ENCODE data around the gene MATR3.

MATR3 gene

GRCh38 chr5:139273322-139273571 is 20.3 kb upstream of the MATR3 start:
- no peak for DNase-seq

GRCh38 chr5:139273572-139274289 is 19.8 kb upstream of the MATR3 start:
- peak; percentile 74 for DNase-seq

- DNase-seq = no peak
Observed at GRCh38 chr5:139275536-139275935, 18.0 kb upstream of the MATR3 start.

GRCh38 chr5:139275956-139276355 is 17.6 kb upstream of the MATR3 start:
- no peak for DNase-seq

GRCh38 chr5:139276426-139276825 is 17.1 kb upstream of the MATR3 start:
- DNase-seq = no peak

DNA sequence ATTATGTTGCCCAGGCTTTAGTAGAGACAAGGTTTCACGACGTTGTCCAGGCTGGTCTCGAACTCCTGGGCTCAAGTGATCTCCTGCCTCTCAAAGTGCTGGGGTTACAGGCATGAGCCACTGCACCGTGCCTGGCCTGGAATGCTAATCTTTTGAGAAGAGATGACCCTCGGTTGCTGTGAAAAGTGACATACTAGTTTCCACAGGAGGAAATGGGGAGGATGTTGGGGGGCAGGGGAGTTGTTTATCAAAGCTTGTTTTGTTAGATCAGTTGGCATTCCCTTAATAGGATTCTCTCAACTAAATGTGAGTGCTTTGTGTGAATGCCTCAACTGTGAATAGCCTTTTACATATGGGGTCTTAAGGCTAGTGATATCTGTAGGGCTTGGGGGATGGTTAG is 16.4 kb upstream of the MATR3 start:
- no peak for DNase-seq

GRCh38 chr5:139278540-139279274 is 14.8 kb upstream of the MATR3 start:
- no peak for DNase-seq

DNA sequence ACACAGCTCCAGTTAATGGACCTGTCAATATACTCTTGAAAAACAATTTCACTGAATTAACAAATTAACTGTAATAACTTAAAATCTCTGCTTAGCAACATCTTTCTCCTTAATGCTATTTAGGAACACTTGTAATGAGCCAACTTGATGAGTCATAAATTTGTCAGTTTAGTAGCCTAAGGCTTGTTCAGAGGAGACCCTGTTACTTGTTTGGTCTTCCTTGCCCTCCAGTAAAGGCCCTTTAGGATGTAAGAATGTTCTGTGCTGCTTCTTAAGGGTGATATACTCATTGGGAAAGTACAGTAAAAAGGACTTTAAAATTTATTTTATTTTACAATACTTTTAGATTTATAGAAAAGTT is 11.4 kb upstream of the MATR3 start:
- no peak for DNase-seq

- no peak for DNase-seq
Observed at GRCh38 chr5:139283252-139284166, 10.0 kb upstream of the MATR3 start.

- DNase-seq = no peak
Observed at GRCh38 chr5:139284295-139284694, 9.2 kb upstream of the MATR3 start.

- no peak for DNase-seq
Observed at GRCh38 chr5:139285651-139286392, 7.7 kb upstream of the MATR3 start.

DNA sequence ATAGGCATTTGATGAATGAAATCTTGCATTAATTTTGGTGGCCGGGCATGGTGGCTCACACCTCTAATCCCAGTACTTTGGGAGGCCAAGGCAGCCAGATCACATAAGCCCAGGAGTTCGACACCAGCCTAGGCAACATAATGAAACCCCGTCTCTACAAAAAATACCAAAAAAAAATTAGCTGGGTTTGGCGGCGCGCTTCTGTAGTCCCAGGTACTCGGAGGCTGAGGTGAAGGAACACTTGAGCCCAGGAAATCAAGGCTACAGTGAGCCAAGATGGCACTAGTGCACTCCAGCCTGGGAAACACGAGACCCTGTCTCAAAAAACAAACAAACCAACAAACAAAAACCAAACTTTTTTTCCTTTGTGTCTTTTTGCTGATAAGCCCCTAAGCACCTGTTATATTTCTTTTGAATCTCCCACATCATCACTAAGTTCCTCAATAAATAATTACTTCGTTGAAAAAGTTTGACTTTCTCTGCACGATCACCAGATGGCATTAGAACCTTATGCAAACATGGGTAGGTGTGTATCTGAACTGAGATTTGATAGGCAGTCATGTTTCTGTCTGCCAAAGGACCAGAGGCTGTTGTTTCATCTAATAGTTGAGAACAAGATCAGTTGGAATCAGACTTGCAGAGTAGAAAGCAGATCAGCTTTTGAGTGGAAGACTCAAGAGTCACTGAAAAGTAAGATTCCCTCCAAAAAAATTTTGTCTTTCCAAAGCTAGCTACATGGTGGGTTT is 5.5 kb upstream of the MATR3 start:
- no peak for DNase-seq

GRCh38 chr5:139291051-139291450 is 2.5 kb upstream of the MATR3 start:
- no peak for DNase-seq

DNA sequence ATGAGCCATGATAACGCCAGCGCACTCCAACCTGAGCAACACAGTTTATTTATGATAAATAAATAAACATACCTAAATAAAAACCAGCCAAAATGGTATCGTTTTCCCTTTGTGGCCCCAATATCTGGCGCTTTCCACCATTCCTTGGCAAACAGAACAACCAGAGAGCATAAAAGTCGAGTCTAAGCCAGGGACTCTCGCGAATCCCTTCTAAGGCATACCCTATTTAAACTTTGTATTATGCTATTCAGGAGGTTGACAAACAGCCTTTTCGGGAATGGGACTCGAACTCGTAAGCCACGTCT is 386 bp upstream of the MATR3 start:
- DNase-seq = no peak

DNA sequence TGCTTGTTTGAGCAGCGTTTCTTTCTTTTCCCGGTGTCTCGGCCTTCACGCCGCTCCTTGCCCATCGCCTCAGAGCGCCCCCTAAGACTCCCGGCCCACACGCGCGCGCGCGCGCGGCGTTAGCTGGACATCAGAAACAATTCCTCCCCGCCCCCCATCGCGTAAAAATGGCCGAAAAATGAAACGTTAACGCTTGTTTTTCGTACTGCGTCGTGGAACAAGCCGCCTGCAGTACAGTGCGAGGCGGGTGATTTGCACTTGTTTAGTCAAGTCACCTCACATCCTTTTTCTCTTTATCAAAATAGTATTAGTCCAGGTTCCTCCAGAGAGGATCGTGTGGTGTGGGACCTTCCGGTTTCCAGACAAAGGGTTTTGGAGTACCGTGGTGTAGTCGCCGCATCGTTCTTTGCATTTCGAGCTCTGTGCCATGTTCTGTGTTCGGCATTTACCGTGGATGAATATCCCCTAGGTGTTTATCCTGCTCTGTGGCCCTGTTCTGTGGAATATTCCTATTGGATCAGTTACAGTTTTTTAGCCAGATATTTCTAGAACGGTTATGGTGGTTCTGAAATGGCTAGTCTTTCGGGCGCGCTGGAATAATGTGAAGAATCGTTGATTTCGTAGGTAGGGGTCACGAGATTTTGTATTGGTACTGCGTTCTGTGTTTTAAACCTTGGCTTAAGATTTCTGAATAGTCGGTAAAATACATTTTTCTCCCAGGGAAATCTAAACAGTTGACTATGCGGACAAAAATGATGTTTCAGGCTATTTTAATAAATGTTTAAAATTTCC is 1.0 kb downstream of the MATR3 start:
- peak; percentile 30 for DNase-seq

GRCh38 chr5:139295346-139296057 is 2.0 kb downstream of the MATR3 start:
- DNase-seq = no peak

GRCh38 chr5:139296198-139296597 is 2.7 kb downstream of the MATR3 start:
- DNase-seq = no peak

- no peak for DNase-seq
Observed at GRCh38 chr5:139296862-139297326, 3.4 kb downstream of the MATR3 start.

DNA sequence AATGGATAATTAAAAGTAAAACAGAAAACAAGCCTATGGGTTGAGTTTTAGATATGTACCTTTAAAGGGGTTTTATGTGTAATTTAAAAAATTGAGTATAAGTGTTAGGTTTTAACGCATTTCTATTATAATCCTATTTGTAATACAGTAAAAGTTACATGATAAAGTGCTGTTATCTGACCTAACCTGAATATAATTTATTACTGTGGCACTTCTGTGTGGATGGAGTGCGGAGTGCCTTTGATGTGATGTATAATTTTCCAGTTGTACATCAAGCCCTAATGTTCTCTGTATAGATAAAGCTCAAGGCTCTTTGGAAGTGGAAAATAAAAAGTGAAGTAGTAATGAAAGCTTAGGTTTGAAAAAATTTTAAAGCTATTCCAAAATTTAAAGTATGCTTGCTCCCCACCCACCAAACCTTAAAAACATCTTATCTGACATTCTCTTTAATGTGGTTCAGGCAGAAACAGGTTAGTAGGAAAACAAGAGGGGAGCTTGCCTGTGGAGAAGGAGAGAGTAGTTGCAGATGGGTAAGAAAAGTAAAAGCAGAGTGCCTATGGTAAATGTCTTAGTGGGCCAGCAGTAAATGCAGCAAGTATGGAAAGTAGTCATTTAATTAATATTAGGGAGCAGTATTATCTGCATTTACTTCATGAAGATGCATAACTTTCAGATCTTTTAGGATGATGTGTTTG is 4.0 kb downstream of the MATR3 start:
- DNase-seq = no peak

GRCh38 chr5:139298242-139298641 is 4.7 kb downstream of the MATR3 start:
- no peak for DNase-seq
